ENCODE results near the gene TMEM18.

Gene TMEM18

DNA sequence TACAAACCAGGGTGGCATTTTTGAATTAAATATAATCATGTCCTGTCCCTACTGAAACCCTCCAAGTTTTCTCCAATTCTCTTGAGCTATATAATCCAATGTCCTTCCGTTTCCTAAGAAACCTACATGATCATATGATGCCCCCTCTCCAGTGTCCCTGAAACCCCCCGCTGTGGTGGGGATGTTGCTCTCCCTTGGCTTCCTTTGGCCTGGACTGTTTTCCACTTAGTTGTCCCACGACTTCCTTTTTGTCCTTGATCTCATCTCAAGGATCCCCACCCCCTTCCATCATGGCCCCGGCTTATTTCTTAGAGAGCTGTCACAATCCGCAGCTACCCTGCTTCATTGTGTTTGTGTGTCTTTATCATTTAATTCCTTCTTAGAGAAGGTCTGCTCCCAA lies 43.8 kb downstream of the TMEM18 start:
- DNase-seq, result no peak

GRCh38 chr2:632471-632870 lies 44.7 kb downstream of the TMEM18 start:
- no peak for DNase-seq

GRCh38 chr2:631741-632140 lies 45.5 kb downstream of the TMEM18 start:
- no peak for DNase-seq

- DNase-seq, result no peak
These were observed 46.5 kb downstream of the TMEM18 start for GRCh38 chr2:630451-631320.

GRCh38 chr2:629961-630360 lies 47.2 kb downstream of the TMEM18 start:
- no peak for DNase-seq

DNA sequence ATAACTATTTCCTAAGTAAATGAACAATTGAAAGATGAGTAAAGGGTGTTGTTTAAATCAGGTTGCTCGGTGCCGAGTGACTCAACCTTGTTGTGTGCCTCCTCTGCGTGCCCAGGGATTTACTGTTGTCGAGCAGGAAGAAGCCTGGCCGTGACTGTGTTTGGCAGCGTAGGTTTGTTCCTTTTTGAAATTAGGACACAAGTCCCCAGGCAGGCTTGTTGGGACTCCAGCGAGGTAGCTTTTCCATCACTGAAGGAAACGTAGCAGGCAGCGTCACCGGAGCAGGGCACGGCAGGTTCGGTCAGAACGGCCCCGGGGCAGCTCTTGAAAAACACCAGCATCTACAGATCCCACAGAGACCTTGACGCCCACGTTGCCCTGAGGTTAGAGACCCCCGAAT lies 48.6 kb downstream of the TMEM18 start:
- no peak for DNase-seq

- no peak for DNase-seq
These were observed 49.2 kb downstream of the TMEM18 start for GRCh38 chr2:627926-628560.

GRCh38 chr2:627340-627709 lies 49.9 kb downstream of the TMEM18 start:
- DNase-seq, result no peak

GRCh38 chr2:626491-627339 lies 50.5 kb downstream of the TMEM18 start:
- DNase-seq, result no peak

DNA sequence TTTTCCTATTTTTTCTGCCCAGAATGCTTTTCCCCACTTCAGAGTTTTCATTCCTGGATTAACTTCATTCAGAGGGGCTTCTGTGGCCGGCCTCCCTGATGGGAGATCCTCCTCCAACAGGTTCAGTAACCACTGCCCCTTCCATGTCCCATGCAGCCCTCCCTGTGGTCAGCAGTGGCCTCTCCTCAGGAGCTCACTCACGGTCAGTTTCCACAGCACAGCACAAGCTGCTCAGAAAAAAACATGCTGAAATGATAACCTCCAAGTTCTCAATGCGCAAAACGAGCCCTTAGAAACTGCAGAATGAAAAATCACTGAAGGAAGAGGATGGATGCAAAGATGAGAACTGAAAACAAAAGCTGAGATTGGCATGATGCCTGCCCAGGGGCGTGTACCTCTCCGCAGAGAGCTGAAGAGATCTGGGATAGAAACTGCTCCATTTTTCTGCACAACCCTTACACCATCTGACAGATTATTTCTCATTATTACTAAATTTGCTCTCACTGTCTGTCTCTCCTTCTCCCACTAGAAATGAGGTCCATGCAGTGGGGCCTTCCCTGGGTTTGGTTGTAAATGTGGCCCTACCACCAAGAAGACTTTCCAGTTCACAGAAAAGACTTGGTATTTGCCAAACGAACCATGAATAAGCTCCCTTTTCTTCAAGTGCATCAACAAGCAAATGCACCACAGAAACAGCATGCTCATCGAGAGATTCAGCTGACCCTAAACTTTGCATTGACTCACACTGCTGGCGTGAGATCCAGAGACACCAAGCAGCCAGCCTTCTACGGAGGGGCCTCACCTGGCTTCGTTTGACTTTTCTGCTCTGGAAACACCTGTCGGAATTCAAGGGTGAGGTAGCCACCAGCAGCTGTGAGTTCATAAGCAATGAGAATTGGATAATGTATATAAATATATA lies 51.5 kb downstream of the TMEM18 start:
- DNase-seq, result no peak

DNA sequence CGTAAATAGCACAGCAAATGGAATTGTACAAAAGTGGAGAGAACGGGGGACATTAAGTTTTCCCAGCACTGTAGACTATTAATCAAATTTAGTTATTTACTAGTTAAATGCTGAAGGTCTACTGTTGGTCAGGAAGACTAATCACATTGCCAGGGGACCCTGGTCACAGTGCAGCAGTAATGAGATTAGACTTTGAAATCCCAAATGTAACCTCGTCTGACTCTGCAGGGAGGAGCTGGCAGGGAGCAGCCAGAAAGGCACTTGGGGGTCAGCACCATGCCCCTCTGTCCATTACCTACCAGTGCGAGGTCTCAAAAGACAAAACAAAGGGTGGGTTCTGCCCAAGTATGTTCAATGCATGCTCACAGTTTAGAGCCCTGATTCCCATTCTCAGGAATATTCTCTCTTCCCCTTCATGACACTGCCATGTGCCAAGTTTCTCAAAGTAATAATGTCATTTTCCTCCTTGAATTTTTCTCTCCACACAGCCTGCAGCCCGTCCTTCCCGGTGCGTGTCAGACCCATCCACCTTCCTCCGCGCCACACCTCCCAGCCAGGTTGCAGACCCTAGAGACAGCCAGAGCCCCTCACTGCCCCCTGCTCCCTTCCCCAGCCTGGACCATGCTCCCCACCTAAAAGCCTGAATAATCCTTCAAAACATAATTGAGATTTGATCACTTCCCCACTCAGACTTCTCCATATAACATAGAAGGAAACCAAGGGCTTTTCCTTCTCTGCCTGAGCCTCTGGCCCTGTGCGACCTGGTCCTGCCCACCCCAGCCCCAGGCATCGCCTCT lies 52.5 kb downstream of the TMEM18 start:
- DNase-seq, result no peak

- no peak for DNase-seq
These were observed 53.1 kb downstream of the TMEM18 start for GRCh38 chr2:624096-624495.

DNA sequence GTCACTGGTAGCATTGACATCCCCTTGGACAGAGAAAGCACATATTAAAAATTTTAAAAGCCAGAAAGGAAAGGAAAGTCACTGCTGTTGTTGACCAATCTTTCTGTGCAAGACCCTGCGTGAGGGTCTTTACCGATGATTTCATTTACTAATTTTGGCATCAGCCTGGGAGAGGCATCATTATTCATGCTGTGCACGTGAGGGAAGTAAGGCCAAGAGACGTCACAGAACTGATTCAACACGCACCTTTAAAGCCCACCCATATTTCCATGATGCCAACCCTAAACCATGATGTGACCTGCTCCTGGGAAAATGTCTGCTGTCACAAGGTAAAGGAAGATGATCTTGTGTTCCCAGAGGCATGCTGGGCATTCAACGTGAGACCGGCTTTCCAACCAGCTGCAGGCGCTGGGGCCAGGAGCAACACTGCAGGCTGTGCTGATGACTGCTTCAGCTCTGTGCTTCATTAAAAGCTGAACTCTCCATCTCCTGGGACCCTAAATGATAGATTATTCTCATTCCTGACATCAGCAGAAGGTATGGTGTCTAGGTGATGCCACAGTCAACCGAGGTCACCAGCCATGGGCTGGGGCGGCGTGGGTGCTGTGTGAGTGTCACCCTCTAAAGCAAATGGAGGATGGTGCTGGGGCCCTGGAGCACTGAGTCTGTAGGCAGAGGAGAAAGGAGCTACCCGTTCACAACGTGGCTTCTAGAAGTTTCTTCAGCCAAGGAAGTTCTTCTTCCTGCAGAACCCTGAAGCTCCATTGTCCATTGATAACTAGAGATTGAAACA lies 53.9 kb downstream of the TMEM18 start:
- no peak for DNase-seq

DNA sequence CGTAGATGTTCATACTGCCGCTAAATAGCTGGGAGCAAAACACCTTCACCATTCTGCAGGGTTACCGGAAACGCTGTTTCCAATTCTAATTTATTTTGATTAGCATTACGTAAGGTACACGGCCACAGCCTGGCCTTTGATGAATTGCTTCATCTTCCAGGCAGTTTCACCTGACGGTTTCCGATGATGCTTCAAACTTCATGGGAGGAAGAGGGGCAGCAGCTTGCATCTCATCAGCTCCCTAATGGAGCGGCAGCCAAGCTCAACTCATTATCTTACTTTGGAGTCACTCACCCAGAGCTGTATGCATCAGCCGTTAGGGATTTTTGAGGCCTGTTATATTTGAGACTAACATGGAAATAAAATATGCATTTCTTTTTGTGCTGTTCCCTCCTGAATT lies 54.8 kb downstream of the TMEM18 start:
- DNase-seq, result no peak

DNA sequence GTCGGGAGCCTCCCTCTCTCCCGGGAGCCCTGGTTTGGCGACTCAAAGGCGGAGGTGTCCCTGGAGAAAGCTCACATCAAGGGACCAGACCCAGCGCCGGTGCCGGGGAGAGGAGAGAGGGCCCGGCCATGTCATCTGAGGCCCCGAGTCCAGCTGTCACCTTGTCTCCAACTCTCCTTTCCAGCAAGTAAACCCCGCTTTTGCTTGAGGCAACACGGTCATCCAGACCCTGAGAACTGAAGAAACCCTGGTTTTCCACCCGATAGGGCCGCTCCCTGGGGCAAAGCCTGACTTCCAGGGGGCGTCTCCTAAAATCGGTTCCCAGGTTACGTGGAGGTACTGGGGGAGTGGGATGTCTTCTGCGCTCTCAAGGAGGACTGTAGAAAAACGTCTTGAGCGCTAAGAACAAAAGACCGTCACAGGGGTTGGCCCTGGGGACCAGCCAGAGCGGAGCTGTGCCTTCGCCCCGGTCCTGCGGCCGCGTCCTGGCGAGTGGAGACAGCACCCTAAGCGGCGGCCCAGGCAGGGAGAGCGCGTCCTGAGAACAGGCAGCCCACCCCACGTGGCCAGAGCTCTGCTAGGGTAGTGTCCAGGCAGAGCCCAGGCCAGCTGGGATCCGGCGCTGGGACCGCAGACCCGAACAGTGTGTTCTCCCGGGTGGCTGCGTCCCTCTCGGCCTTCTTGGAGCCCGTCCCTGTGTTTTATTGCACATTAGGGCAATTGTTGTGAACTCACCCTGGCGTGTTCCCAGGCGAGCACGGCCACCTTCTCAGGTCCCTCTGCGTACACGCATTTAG lies 55.7 kb downstream of the TMEM18 start:
- DNase-seq, result no peak

DNA sequence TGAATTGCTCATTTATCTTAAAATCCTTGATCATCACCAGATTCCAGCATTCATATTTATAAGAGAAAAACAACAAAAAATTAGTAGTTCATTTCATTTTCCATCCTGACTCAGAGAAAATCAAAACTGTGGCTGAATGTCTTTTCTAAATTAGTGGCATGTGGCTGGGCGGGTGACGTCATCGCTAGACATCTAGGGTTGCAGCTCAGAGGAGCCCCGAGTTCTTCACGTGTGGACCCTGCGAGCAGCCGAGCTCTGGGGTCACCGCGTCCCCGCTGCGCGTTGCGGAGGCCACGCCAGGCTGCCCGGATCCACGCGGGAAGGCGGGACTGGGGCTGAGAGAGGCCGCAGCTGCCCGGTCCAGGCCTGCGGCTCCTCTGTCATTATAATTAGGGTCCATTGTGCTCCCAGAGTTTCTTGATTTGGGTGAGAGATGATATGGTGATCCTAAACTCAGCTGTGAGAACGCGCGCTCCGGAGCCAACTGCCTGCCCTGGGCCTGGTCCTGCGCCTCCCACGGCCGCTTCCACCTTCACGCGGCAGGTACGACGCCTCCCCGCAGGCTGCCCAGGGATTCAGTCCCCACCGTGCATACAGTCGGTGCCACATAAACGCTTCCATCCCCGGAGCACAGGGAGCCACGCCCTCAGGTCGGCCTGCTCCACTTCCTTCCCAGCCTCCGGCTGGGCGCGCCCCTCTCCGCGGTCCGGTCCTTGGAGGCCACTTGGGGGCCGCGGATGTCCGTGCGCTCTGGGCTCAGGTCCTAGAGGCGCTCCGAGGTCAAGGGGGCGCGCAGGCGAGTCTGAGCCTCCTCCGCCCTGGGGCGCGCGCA lies 56.5 kb downstream of the TMEM18 start:
- no peak for DNase-seq

GRCh38 chr2:620004-620403 lies 57.2 kb downstream of the TMEM18 start:
- DNase-seq, result no peak

GRCh38 chr2:618422-618990 lies 58.7 kb downstream of the TMEM18 start:
- no peak for DNase-seq

GRCh38 chr2:618005-618404 lies 59.2 kb downstream of the TMEM18 start:
- DNase-seq, result no peak

Measured in CD4-positive, alpha-beta T cell treated with Interleukin-21 for 1 hour (primary cell).